HFF-Myc (cell line): ENCODE measurements around the gene PRM2.

Experiments used
- DNase-seq: peaks from one replicate; pipeline ENCODE4 v3.0.0-alpha.2; 2011; ENCODE audit warnings: low read depth; ENCODE audit errors: extremely low read depth
- H3K4me3 ChIP-seq: replicated peaks from 2 replicates; pipeline ENCODE4 v1.5.1; 2011; ENCODE audit warnings: low read depth, mild to moderate bottlenecking, control low read depth, low read length
- CTCF ChIP-seq: IDR thresholded peaks from 2 replicates; pipeline ENCODE4 v1.5.1; 2012; ENCODE audit warnings: mild to moderate bottlenecking, low read depth, low read length, control low read depth; ENCODE audit errors: missing control alignments

PRM2 gene

GRCh38 chr16:11235703-11235991 lies 40.6 kb downstream of the PRM2 start:
- no peak for DNase-seq
- no peak for TF ChIP-seq CTCF
- H3K4me3 ChIP-seq: no peak overlapping the region

GRCh38 chr16:11234884-11235702 lies 41.2 kb downstream of the PRM2 start:
- H3K4me3 ChIP-seq: no peak overlapping the region
- no peak for TF ChIP-seq CTCF
- DNase-seq: no peak

GRCh38 chr16:11233727-11234376 lies 42.4 kb downstream of the PRM2 start:
- TF ChIP-seq CTCF: no peak
- DNase-seq: no peak
- H3K4me3 ChIP-seq: no peak overlapping the region

DNA sequence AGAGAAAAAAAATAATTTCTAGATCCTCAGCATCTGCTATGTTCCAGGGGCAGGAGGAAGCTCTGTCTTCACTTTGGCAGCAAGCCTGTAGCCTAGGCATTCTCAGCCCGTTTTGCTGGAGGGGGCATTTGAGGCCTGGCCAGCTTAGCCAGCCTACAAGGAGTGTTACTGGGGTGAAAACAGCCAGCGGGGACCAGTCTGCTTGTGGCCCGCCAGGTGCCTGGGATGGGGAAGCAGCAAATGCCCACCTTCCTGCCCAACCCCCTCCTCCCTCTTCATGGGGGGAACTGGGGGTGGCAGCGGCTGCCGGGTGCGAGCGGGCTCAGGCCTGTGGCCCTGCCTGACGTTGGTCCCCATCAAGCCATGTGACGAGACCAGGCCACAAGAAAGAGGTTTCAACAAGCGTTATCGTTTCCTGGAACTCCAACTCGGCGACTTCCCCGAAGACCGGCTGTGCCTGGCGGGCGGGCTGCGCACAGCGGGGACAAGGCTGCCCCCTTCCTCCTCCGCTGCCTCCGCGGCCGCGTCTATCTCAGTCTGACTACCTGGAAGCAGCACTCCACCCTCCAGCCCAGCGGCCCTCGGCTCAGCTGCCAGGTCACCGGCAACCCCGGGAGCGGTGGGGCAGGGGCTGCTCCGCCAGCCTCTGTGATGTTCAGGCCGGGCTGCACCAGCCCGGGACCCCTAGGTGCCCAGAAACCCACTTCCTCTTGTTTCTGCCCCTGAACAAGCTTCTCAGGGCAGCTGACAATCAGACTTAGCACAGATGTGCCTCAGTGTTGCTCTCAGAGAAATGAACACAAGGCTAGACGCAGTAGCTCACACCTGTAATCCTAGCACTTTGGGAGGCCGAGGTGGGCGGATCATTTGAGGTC lies 43.2 kb downstream of the PRM2 start:
- TF ChIP-seq CTCF: no peak
- no peak overlapping the region for H3K4me3 ChIP-seq
- no peak for DNase-seq

GRCh38 chr16:11232302-11232851 lies 43.9 kb downstream of the PRM2 start:
- no peak overlapping the region for H3K4me3 ChIP-seq
- DNase-seq: no peak
- no peak for TF ChIP-seq CTCF

GRCh38 chr16:11231367-11231970 lies 44.8 kb downstream of the PRM2 start:
- TF ChIP-seq CTCF: no peak
- no peak for DNase-seq

More at GRCh38 chr16:11231367-11231970, 44.8 kb downstream of the PRM2 start:
- H3K4me3 ChIP-seq: no peak overlapping the region
